NB4 (cell line): ENCODE measurements around the gene MED19.

Experiments
- CTCF ChIP-seq: IDR thresholded peaks from one replicate; pipeline ENCODE4 v1.5.1; 2012; ENCODE audit warnings: low read depth, low read length
- MAX ChIP-seq: IDR thresholded peaks from 2 replicates; pipeline ENCODE4 v1.6.1; 2011; ENCODE audit warnings: low read depth, low read length
- MYC ChIP-seq: IDR thresholded peaks from 2 replicates; pipeline ENCODE4 v1.6.1; 2011; ENCODE audit warnings: low read depth, low read length
- POLR2A ChIP-seq: IDR thresholded peaks from 2 replicates; pipeline ENCODE4 v1.6.1; 2011; ENCODE audit warnings: mild to moderate bottlenecking; ENCODE audit not compliant: insufficient read length; ENCODE audit errors: extremely low read depth

GRCh38 chr11:57699813-57700212, 12.2 kb downstream of the MED19 start:
- TF ChIP-seq CTCF (no peak), POLR2A (no peak), MAX (no peak), MYC (no peak)
